ENCODE measurements around the gene ABHD12.
"Not testable (repeated sequence)": the region's sequence is repeated elsewhere in the genome, so short reads cannot be mapped to it uniquely, and the experiment has no call there.

- not testable (repeated sequence) for TF ChIP-seq CTCF, POLR2A (IDR thresholded peaks at IDR 0.05)
Measured at GRCh38 chr20:25334972-25335371, 55.7 kb downstream of the ABHD12 start.
